Measurements from ENCODE around the gene TSPYL4.

DNA sequence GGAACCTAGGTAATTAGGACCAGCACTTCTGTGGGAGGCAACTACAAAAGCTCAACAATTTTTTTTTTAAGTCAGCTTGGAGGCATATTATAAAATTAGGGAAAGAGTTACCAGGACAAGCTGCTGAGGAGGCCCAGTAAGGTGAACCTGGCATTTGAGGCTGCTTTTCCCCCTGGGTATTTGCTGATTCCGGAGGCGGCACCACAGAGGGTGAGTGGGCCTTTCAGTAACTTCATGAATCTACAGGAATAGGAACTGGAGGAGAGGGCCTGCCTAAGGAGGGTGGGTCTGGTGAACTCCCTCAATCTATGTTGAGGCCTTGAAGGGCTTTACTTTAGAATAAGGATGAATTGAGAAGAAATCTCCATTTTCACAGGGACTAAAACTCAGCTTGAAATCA lies 14.6 kb downstream of the TSPYL4 start:
- TF ChIP-seq CTCF (conservative IDR thresholded peaks at IDR 0.05; ENCODE audit: low read length): no peak
- no peak for TF ChIP-seq EZH2phosphoT487 (IDR thresholded peaks at IDR 0.05; ENCODE audit: borderline replicate concordance, low read depth, low read length)
